ENCODE results near the gene FGR. TPM values are rescaled to one million over a fixed set of nuclear protein-coding genes. Genes with fewer than 3 reads are reported as not detected.

Gene FGR
- total and polyA plus RNA-seq, 2 of the 13 experiments (the other 11 are each of a cell fraction or from before 2014, with no cell fraction given): not detected

DNA sequence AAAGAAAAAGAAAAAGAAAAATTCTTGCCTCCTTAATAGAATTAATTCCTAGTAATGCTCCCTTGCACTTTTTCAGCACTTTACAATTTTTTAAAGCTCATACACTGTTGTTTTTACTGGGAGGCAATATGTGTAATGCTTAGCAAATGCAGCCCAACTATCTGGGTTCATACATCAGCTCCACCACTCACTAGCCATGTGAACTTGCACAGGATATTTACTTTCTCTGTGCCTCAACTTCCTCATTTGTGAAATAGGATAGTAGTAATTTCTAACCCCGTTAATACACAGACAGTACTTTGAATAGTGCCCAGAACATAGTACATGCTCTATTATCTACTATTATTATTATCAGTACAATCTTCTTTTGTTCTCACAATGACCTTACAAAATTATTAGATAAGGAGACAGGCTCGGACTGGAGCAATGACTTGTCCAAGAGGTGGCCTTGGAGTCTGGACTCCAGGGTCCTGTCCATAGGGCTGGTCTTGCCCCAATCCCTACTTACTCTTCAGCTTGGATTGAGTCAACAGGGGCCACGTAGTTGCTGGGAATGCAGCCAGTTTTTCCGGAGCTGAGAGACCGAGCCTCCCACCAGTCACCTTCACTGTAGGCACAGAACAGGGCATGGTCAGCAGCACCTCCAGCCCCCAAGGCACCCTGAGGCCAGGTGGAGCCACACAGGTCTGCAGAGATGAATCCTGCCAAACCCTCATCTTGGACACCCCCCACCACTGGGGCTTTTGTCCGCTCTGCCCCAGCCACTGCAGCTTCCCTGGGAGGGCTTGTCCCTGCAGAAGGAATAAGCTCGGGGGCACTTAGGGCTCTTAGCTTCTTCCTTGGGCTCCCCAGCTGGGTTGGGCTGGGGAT is 13.7 kb downstream of the FGR start (continued):
- TF ChIP-seq, protein P1, sequence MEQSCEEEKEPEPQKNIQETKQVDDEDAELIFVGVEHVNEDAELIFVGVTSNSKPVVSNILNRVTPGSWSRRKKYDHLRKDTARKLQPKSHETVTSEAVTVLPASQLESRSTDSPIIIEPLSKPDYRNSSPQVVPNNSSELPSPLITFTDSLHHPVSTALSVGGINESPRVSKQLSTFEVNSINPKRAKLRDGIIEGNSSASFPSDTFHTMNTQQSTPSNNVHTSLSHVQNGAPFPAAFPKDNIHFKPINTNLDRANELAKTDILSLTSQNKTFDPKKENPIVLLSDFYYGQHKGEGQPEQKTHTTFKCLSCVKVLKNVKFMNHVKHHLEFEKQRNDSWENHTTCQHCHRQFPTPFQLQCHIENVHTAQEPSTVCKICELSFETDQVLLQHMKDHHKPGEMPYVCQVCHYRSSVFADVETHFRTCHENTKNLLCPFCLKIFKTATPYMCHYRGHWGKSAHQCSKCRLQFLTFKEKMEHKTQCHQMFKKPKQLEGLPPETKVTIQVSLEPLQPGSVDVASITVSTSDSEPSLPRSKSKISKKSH (CRISPR knock-in tag; IDR thresholded peaks at IDR 0.05; ENCODE audit: borderline replicate concordance): no peak
- TF ChIP-seq, protein P2, sequence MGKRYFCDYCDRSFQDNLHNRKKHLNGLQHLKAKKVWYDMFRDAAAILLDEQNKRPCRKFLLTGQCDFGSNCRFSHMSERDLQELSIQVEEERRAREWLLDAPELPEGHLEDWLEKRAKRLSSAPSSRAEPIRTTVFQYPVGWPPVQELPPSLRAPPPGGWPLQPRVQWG (CRISPR knock-in tag; IDR thresholded peaks at IDR 0.05; ENCODE audit: borderline replicate concordance, low read depth): no peak
- TF ChIP-seq ZNF749 (CRISPR knock-in tag; IDR thresholded peaks at IDR 0.05; ENCODE audit: borderline replicate concordance): no peak
- TF ChIP-seq, protein P3, sequence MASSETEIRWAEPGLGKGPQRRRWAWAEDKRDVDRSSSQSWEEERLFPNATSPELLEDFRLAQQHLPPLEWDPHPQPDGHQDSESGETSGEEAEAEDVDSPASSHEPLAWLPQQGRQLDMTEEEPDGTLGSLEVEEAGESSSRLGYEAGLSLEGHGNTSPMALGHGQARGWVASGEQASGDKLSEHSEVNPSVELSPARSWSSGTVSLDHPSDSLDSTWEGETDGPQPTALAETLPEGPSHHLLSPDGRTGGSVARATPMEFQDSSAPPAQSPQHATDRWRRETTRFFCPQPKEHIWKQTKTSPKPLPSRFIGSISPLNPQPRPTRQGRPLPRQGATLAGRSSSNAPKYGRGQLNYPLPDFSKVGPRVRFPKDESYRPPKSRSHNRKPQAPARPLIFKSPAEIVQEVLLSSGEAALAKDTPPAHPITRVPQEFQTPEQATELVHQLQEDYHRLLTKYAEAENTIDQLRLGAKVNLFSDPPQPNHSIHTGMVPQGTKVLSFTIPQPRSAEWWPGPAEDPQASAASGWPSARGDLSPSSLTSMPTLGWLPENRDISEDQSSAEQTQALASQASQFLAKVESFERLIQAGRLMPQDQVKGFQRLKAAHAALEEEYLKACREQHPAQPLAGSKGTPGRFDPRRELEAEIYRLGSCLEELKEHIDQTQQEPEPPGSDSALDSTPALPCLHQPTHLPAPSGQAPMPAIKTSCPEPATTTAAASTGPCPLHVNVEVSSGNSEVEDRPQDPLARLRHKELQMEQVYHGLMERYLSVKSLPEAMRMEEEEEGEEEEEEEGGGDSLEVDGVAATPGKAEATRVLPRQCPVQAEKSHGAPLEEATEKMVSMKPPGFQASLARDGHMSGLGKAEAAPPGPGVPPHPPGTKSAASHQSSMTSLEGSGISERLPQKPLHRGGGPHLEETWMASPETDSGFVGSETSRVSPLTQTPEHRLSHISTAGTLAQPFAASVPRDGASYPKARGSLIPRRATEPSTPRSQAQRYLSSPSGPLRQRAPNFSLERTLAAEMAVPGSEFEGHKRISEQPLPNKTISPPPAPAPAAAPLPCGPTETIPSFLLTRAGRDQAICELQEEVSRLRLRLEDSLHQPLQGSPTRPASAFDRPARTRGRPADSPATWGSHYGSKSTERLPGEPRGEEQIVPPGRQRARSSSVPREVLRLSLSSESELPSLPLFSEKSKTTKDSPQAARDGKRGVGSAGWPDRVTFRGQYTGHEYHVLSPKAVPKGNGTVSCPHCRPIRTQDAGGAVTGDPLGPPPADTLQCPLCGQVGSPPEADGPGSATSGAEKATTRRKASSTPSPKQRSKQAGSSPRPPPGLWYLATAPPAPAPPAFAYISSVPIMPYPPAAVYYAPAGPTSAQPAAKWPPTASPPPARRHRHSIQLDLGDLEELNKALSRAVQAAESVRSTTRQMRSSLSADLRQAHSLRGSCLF (CRISPR knock-in tag; IDR thresholded peaks at IDR 0.05; ENCODE audit: borderline replicate concordance): no peak
- TF ChIP-seq ZNF788 (CRISPR knock-in tag; IDR thresholded peaks at IDR 0.05; ENCODE audit: borderline replicate concordance): no peak; the same call in 1 of the 2 replicates
- TF ChIP-seq FOXM1 (CRISPR knock-in tag; IDR thresholded peaks at IDR 0.05): no peak
- TF ChIP-seq ZNF546 (CRISPR knock-in tag; conservative IDR thresholded peaks at IDR 0.05): no peak
- TF ChIP-seq REXO4 (CRISPR knock-in tag; IDR thresholded peaks at IDR 0.05; ENCODE audit: borderline replicate concordance): no peak
- TF ChIP-seq, protein P4, sequence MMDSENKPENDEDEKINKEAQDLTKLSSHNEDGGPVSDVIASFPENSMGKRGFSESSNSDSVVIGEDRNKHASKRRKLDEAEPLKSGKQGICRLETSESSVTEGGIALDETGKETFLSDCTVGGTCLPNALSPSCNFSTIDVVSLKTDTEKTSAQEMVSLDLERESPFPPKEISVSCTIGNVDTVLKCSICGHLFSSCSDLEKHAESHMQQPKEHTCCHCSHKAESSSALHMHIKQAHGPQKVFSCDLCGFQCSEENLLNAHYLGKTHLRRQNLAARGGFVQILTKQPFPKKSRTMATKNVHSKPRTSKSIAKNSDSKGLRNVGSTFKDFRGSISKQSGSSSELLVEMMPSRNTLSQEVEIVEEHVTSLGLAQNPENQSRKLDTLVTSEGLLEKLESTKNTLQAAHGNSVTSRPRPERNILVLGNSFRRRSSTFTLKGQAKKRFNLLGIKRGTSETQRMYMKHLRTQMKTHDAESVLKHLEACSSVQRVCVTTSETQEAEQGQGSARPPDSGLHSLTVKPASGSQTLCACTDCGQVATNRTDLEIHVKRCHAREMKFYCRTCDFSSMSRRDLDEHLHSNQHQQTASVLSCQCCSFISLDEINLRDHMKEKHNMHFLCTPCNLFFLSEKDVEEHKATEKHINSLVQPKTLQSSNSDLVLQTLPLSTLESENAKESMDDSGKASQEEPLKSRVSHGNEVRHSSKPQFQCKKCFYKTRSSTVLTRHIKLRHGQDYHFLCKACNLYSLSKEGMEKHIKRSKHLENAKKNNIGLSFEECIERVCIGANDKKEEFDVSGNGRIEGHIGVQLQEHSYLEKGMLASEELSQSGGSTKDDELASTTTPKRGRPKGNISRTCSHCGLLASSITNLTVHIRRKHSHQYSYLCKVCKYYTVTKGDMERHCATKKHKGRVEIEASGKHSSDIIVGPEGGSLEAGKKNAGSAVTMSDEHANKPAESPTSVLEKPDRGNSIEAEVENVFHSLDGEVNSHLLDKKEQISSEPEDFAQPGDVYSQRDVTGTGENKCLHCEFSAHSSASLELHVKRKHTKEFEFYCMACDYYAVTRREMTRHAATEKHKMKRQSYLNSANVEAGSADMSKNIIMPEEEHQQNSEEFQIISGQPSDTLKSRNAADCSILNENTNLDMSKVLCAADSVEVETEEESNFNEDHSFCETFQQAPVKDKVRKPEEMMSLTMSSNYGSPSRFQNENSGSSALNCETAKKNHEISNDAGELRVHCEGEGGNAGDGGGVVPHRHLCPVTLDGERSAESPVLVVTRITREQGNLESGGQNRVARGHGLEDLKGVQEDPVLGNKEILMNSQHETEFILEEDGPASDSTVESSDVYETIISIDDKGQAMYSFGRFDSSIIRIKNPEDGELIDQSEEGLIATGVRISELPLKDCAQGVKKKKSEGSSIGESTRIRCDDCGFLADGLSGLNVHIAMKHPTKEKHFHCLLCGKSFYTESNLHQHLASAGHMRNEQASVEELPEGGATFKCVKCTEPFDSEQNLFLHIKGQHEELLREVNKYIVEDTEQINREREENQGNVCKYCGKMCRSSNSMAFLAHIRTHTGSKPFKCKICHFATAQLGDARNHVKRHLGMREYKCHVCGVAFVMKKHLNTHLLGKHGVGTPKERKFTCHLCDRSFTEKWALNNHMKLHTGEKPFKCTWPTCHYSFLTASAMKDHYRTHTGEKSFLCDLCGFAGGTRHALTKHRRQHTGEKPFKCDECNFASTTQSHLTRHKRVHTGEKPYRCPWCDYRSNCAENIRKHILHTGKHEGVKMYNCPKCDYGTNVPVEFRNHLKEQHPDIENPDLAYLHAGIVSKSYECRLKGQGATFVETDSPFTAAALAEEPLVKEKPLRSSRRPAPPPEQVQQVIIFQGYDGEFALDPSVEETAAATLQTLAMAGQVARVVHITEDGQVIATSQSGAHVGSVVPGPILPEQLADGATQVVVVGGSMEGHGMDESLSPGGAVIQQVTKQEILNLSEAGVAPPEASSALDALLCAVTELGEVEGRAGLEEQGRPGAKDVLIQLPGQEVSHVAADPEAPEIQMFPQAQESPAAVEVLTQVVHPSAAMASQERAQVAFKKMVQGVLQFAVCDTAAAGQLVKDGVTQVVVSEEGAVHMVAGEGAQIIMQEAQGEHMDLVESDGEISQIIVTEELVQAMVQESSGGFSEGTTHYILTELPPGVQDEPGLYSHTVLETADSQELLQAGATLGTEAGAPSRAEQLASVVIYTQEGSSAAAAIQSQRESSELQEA (CRISPR knock-in tag; IDR thresholded peaks at IDR 0.05; ENCODE audit: not compliant biosample characterization): no peak
- TF ChIP-seq RXRA (CRISPR knock-in tag; IDR thresholded peaks at IDR 0.05): peak; percentile 42; the same call in 1 of the 2 replicates
- peak; percentile 61 for TF ChIP-seq GATAD2A (CRISPR knock-in tag; IDR thresholded peaks at IDR 0.05)
- no peak for TF ChIP-seq ZBTB7A (CRISPR knock-in tag; IDR thresholded peaks at IDR 0.05)
